ENCODE measurements around the gene DAND5. TPM values are rescaled to one million over a fixed set of nuclear protein-coding genes. Genes with fewer than 3 reads are reported as not detected.

Gene DAND5
- total and polyA plus RNA-seq, 4 donors, result 0.01 to 0.25 (median 0.17) TPM

DNA sequence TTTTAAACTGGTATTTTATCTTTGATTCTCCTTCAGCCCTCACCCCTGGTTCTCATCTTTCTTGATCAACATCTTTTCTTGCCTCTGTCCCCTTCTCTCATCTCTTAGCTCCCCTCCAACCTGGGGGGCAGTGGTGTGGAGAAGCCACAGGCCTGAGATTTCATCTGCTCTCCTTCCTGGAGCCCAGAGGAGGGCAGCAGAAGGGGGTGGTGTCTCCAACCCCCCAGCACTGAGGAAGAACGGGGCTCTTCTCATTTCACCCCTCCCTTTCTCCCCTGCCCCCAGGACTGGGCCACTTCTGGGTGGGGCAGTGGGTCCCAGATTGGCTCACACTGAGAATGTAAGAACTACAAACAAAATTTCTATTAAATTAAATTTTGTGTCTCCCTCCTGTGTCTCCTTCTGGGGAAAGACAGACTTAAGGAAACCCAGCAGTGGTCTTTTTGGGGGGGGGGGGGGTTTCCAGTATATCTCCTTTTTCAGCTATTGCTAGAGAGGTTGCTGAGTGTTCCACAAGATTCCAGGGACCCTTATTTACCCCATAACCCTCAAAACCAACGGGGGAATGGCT lies 25.2 kb upstream of the DAND5 start:
- no peak for ATAC-seq (ENCODE audit: insufficient read depth, low FRiP score)
- Histone ChIP-seq H3K4me1 (ENCODE audit: control insufficient read depth in 5 of 5, insufficient read depth in 5 of 5, low read length in 5 of 5) (peaks cover 11 to 29% (median 19%) of the 10 kb centered on the region in 5 donors), H3K4me3 (no peak overlapping the region), H3K9ac (ENCODE audit: insufficient read depth in 1 of 2, low read length in 2 of 2) (no peak overlapping the region), H3K27me3 (ENCODE audit: control insufficient read depth in 3 of 3, insufficient read depth in 3 of 3, low read length in 2 of 3) (no peaks in the 10 kb centered on the region), H3K27ac (ENCODE audit: low read depth in 1 of 2, low read length in 1 of 2) (peak overlapping the region in 1 of 2 donors; percentile 40), H3K9me3 (ENCODE audit: control insufficient read depth in 4 of 4, insufficient read depth in 3 of 4, low read length in 3 of 4) (no peaks in the 10 kb centered on the region), H3K36me3 (ENCODE audit: control insufficient read depth in 4 of 4, insufficient read depth in 4 of 4, low read length in 4 of 4) (peaks cover 35 to 58% (median 54%) of the 10 kb centered on the region in 4 donors)
- WGBS, 2 donors, result 38 to 52% methylated on average over 2 of the region's 2 CpGs
- no peak for DNase-seq
- TF ChIP-seq, protein P1, sequence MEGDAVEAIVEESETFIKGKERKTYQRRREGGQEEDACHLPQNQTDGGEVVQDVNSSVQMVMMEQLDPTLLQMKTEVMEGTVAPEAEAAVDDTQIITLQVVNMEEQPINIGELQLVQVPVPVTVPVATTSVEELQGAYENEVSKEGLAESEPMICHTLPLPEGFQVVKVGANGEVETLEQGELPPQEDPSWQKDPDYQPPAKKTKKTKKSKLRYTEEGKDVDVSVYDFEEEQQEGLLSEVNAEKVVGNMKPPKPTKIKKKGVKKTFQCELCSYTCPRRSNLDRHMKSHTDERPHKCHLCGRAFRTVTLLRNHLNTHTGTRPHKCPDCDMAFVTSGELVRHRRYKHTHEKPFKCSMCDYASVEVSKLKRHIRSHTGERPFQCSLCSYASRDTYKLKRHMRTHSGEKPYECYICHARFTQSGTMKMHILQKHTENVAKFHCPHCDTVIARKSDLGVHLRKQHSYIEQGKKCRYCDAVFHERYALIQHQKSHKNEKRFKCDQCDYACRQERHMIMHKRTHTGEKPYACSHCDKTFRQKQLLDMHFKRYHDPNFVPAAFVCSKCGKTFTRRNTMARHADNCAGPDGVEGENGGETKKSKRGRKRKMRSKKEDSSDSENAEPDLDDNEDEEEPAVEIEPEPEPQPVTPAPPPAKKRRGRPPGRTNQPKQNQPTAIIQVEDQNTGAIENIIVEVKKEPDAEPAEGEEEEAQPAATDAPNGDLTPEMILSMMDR (IDR thresholded peaks at IDR 0.05; ENCODE audit: control extremely low read depth, extremely low read depth), result no peak

DNA sequence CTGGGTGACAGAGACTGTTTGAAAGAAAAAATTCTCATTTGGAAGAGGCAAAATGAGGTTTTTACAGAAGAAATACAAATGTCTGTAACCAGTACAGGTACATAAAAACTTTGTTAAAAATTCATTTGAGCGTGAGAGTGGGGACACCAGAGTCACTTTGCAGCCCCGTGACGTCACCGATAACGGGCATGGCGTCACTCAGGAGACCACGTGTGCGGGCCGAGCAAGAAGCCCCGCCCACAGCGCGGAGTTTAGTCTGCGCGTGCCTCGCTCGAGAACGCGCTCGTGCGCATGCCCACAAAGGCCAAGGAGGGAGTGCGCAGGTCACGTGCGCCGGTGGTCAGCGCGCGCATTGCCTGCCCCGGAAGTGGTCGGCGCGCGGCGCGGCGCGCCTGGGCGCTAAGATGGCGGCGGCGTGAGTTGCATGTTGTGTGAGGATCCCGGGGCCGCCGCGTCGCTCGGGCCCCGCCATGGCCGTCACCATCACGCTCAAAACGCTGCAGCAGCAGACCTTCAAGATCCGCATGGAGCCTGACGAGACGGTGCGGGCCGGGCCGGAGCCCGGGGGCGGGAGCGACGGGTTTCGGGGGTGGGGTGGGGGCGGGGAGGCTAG lies 23.8 kb upstream of the DAND5 start, which contains the start of gene RAD23A:
Gene RAD23A (plus strand): TSS at position 384 of the 613 bp plus-strand sequence. CDS start 87 bp downstream, at position 471.
- H3K27ac ChIP-seq (ENCODE audit: low read depth in 1 of 2, low read length in 1 of 2), result peak within 1 kb of the TSS; percentile 80 to 95
- TF ChIP-seq, protein P1 (IDR thresholded peaks at IDR 0.05; ENCODE audit: control extremely low read depth, extremely low read depth), result peak; percentile 4
- peak within 1 kb of the TSS; percentile 42 to 72 for H3K9ac ChIP-seq (ENCODE audit: insufficient read depth in 1 of 2, low read length in 2 of 2)
- H3K4me1 ChIP-seq (ENCODE audit: control insufficient read depth in 5 of 5, insufficient read depth in 5 of 5, low read length in 5 of 5), result peaks cover 5 to 19% (median 10%) of the 10 kb centered on the region in 5 donors
- H3K9me3 ChIP-seq (ENCODE audit: control insufficient read depth in 4 of 4, insufficient read depth in 3 of 4, low read length in 3 of 4), result no peaks in the 10 kb centered on the region
- WGBS, 2 donors, result 0 to 1% methylated on average over 51 to 62 of the region's 62 CpGs
- H3K36me3 ChIP-seq (ENCODE audit: control insufficient read depth in 4 of 4, insufficient read depth in 4 of 4, low read length in 4 of 4), result peaks cover 31 to 57% (median 49%) of the 10 kb centered on the region in 4 donors
- peak within 1 kb of the TSS; percentile 85 for H3K4me3 ChIP-seq
- no peaks in the 10 kb centered on the region for H3K27me3 ChIP-seq (ENCODE audit: control insufficient read depth in 3 of 3, insufficient read depth in 3 of 3, low read length in 2 of 3)
- DNase-seq (peak; percentile 98 to 99 (median 98)), ATAC-seq (ENCODE audit: insufficient read depth, low FRiP score) (peak; percentile 90)

DNA sequence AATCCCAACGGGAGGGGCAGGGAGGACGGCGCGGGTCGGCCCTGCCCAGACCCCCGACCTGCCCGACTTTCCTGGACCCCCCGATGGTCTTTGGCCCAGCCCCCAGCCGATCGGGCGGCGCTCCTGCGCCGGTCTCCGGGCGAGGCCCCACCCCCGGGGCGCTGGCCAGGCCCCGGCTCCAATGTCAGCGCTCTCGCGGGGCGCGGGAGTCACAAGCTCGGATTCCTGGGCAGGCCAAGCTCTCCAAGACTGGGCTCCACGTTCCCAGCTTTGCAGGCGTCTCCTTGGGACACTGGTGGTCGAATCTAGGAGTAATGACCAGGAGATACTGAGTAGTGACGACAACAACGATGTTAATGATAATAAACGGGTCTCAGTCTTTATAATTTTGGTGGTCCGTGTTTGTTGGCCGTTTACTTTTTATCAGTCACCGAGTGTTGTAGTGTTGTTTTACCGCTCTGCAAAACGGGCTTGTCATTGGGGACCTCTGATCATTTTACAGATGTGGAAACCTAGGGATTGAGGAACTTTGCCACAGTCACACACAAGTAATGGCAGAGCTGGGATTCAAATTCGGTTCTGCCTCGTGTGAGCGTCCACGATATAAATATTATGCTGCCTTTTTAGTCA lies 23.2 kb upstream of the DAND5 start:
- 1% methylated on average over 38 to 40 of the region's 40 CpGs for WGBS, 2 donors
- Histone ChIP-seq H3K27ac (ENCODE audit: low read depth in 1 of 2, low read length in 1 of 2) (peak overlapping the region; percentile 80 to 95), H3K4me1 (ENCODE audit: control insufficient read depth in 5 of 5, insufficient read depth in 5 of 5, low read length in 5 of 5) (peaks cover 0 to 14% (median 7%) of the 10 kb centered on the region in 5 donors), H3K36me3 (ENCODE audit: control insufficient read depth in 4 of 4, insufficient read depth in 4 of 4, low read length in 4 of 4) (peaks cover 27 to 54% (median 44%) of the 10 kb centered on the region in 4 donors), H3K27me3 (ENCODE audit: control insufficient read depth in 3 of 3, insufficient read depth in 3 of 3, low read length in 2 of 3) (no peaks in the 10 kb centered on the region), H3K9me3 (ENCODE audit: control insufficient read depth in 4 of 4, insufficient read depth in 3 of 4, low read length in 3 of 4) (no peaks in the 10 kb centered on the region), H3K9ac (ENCODE audit: insufficient read depth in 1 of 2, low read length in 2 of 2) (peak overlapping the region; percentile 42 to 72), H3K4me3 (peak overlapping the region; percentile 85)
- TF ChIP-seq, protein P1 (IDR thresholded peaks at IDR 0.05; ENCODE audit: control extremely low read depth, extremely low read depth), result no peak
- ATAC-seq (ENCODE audit: insufficient read depth, low FRiP score) (peak; percentile 83), DNase-seq (peak; percentile 75 to 84 (median 77))
